Central memory CD4-positive, alpha-beta T cell (primary cell): ENCODE measurements around the gene SNCA.
A peak's percentile ranks its signal among the peaks of the same experiment; 100 is the strongest.

ENCODE experiments used
- DNase-seq: peaks from one replicate; pipeline ENCODE4 v3.0.0; 2022
- total RNA-seq, 3 experiments: gene quantifications; one replicate each; lab custom pipeline; 2026; lab: John Stamatoyannopoulos, UW

The SNCA gene
- total RNA-seq, result 0.11 to 0.19 (median 0.11) reads per million in 3 experiments

DNA sequence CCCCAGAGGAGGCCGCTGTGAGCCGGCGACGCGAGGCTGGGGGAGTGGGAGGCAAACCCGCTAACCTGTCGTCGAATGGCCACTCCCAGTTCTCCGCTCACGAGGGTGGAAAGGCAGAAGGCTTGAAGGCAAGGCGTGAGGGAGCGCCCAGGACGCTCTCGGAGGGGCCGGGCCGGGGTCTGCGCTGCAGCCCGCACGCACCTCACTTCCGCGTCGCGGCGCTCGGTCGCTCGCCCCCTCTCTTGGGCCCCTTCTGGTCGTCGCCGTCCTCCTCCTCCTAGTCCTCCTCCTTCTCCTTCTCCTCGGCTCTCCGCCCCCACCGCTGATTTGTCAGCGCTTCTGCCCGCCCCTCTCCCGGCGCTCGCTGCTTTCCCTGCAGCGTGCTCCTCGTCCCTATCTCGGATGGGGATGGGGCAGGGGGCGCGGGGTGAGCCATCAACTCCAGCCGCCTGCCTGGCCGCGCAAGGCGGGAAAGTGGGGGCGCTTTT is at the start of gene SNCA:
TSS of gene SNCA (minus strand) at position 265 of the 488 bp plus-strand sequence. CDS start 1,494 bp downstream, outside the sequence.
- peak; percentile 4 for DNase-seq

DNA sequence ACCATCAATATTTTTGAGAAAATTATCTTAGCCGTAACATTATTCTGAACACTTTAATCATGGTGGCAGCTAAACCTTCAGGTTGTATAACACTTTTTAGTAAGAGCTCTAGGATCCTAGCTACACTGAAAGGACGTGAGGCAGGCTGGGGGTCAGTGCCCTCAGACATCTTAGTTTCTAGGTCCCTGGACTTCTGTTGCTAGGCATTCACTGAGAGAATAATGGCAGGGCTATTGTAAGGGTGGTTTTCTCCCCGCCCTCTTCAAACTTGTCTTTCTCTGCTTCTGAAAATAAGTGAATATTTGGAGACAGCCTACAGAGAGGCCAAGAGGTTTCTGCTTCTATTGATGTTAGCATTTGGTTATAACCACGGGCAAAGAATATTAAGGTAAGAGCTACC is 42.3 kb upstream of the SNCA start:
- DNase-seq, result no peak

DNA sequence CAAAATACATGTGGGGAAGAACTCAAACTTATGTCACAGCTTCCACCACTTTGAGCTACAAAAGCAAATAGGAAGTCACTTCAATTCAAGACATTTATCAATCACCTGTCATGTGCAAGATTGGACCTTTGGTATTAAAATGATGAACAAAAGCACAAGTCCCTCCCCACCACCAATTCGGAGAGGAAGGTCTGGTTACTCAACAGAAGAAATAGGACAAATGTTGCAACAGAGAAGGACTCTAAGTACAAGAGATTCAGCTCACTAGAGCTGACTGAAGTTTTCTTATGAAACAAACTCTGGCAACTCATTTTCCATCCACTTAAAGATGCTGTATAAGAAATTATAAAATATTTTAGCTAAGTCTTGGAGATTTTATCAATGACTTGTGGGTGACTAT is 41.6 kb upstream of the SNCA start:
- DNase-seq, result no peak

DNA sequence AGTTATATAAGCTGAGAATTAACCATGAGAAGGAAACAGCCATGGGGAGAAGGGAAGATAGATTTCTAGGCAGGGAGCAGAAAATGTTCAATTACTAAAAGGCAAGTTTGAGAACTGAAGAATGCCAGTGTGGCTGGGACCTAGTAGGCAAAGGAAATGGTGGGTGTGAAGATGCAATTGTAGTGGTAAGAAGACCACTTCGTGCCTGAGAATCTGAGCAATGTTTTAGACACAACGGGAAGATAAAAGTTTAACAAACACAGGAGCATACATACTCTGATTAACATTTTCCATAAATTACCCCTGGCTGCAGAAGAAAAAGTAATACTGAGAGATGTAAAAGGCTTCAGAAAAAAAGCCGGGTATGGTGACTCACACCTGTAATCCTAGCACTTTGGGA is 39.6 kb upstream of the SNCA start:
- DNase-seq, result no peak

DNA sequence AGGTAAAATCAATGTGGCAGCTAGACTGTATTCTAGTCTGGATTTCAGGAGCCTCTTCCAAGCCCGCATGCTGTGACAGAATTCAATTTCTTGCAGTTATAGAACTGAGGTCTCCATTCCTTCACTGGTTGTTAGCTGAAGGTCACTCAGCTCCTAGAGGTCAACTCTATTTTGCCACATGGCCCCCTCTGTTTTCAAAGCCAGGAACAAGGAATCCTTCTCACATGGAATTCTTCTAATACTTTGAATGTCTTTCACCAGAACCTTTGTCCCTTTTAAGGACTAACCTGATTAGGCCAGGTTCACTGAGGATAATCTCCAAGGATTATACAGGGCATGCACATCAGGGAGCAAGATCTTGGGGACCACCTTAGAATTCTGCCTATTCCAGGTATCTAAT is 34.2 kb upstream of the SNCA start:
- no peak for DNase-seq

DNA sequence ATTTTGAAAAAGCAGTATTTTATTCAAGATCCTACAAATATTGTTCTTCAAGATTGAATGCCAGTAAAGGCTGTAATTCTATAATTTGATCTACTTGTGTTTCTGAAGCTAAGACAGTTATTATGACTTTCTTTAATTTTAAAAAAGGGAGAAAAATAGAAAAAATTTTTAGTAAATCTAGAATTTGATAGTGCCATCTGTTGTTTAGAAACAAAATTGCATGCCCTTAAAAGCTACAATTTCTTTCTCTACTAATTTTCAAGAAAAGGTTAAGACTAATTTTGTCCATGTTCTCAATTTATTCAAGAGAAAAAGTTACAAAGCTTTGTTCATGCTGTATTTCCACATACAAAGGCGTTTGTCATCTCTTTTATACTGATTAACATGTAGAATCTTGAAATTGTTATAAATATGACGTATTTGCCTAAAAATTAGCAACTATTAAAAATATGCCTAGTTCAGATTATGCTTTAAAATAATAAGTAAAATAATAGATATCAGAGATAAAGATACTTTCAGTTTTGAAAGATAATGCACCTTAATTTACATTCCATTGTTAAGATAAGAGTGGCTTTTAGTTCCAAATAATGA is 32.1 kb upstream of the SNCA start:
- no peak for DNase-seq

DNA sequence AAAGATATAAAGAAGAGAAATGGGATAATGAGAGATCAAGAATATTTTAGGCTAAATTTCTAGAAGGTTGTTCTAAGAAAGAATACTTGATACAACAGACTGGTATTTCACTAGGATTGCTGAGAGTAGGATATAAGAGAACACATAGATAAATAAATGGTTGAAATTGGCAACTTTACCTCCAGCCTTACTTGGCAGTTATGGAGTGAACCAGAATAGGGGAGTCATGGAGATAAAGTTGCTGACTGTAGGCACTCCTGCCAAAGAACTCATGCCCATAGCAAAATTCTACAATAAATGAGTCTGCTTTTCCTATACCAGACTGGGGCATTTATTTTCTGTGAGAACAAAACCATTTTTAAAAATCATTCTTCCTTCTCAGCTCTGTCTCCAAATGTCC is 31.3 kb upstream of the SNCA start:
- no peak for DNase-seq

DNA sequence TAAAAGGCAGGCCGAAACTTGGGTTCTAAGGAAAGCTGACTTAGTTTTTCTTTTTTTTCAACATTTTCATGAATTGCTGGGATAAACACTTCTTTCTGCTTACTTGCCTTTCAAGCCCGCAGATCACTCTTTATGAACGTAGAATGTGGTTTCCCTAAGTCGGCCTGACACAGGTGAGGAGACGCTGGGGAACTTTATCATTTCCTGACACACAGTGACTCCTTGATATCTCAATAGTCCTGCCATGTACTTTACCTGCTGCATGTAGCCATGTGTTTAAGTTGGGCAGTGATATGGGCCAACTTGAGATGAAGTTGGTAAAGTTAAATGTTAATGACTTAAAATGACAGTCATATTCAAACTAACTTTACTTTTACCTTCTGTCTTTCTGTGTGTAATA is 26.6 kb upstream of the SNCA start:
- no peak for DNase-seq

DNA sequence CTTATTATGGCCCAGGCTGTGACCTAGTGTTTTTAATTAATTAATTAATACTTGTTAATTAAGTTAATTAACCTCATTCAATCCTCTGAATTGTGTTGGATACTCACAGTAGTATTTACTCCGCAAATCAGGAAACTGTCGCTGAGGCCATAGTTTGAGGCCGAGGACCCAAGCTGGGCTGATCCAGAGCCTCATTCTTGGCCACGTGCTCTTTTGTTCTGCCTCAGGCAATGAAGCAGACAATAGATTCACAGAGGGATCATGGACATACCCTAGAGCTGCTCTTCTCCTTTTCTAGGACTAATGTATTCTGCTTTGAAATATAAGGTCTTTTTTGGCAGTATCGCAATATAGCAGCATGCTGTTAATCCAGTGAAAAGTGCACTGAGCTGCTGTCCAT is 24.0 kb upstream of the SNCA start:
- DNase-seq, result no peak

DNA sequence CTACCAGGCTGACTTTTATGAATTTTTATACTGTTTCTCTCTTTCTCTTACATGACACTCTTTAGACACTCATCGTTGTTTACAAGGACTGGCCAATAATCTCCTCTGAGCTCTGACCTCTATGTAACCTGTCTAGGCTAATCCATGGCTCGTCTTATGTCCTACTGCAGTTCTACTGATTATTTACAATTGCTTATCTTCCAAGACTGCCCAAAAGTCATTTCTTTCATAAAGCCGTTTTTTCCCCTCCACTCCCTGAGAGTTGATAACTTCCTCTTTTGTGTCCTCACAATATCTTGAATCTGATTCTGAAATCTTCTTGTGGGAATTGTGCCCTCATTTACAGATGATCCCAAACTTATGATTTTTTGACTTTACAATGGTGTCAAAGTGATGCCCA is 18.3 kb upstream of the SNCA start:
- DNase-seq, result no peak

DNA sequence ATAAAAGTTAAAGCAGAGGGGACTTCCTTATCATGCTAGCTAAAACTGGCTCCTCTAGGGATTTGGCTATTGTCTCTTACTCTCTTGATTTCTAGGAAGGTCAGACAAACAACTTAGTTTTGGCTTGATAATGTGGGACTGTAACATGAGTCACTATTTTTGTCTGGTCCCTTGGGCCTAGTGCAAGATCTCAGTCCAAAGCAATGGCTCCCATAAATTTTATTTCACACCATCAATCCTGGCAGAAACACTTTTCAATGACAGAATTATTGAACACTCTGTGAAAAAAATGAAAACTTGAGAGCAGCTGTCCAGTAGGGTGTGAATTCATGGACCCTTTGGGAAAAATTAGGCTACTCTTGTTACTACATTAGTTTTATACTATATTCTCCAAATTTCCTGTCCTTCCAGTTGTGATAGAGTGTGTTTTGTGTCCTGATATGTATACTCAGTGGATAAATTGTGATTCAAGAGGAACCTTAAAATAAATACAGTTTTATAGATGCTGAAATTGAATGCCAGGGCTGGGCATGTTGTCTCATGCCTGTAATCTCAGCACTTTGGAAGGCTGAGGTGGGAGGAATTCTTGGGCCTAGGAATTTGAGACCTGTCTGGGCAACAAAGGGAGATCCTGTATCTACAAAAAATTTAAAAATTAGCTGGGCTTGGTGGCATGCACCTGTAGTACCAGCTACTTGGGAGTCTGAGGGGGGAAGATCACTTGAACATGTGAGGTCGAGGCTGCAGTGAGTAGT is 10.8 kb upstream of the SNCA start:
- DNase-seq, result no peak

DNA sequence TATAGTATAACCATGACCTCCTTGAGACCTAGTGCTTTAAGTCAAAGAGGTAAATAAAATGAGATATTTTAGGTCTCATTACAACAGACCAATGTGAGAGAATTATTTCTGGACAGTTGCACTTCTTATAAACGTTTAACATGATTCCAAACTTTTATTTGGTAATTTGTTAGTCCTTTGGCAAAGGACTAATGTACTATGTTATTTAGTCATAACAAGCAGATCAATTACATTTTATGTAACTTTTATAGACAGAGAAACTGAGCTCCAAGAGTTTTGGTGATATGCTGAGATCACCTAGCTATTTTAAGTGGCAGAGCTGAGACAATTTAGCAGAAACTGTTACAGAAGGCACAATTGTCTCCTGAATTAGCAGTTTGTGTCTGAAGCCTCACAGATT is 2.6 kb upstream of the SNCA start:
- DNase-seq, result no peak

DNA sequence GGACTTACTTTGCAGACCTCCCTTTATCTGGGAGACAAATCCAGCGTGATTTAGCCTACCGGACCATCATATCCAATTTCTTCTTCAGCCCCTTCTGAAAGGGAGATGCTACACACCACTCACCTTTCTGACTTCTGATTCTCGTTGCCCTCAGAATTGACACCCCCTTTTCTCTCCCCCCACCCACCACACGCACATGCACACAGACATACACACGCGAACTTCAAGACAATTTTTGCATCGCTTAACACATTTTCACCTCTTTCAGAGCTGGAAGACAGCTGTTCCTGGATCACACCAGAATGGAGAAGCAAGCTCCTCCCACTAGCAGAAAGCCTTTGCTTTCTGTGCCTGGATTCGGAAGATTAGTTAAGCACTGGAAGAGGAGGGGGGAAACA is 1.0 kb upstream of the SNCA start:
- no peak for DNase-seq

DNA sequence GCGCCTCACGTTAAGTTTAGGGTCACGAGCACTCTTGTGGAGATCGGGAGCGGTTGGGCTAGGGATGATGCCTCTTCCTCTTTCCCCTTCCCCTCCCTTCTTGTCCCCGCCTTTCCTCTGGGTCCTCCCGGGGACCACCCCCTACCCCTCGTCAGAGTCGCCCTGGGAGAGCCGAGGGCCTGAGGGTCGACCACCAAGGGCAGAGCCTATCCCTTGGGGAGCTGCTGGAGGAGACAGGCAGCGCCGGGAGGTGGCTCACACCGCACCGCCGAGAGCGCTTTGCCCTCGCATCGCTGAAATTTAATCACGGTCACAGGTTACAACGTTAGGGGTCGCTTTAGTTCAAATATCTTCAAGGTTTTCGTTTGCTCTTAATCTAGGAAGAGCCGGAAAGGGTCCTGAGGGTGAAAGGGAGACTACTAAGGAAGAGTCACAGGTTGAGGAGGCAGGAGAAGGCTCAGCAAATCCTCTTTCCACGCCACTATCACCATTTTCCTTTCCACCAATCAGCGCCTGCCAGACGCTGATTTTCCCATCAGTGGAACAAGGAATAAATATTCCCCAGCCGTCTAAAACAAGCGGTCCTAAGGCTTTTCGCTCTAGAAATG is 528 bp upstream of the SNCA start:
- no peak for DNase-seq

DNA sequence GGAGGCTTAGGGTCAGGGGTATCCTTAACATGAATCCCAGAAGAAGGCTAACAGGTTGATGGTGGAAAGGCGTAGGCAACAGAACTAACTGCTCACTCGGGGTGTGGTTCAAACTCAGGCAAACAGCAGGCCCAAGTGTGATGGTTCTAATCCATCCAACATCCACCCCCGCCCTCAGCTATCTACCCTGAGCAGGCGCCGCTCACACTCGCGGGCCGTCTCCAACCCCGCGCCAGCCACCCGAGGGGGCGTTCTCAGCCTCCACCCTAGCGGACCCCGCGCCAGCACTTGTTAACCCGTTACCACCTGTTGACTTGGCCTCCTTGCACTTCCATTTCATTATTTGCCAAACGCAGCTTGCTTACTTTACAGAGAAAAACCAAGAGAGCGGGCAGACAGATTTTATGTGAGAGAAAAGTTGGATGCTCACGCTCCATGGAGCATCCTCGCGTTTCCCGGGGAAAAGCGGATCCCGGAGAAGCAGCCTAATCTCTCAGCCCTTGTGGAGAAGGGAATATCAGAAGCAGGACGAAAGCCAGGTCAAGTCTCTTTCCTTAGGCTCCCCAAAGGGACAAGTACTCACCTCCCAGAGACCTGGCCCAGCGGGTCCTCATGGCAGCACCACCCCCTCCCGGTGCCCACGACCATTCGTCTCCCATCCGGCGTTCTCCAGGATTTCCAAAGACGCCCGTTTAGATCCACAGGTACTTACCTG is 773 bp downstream of the SNCA start:
- no peak for DNase-seq

DNA sequence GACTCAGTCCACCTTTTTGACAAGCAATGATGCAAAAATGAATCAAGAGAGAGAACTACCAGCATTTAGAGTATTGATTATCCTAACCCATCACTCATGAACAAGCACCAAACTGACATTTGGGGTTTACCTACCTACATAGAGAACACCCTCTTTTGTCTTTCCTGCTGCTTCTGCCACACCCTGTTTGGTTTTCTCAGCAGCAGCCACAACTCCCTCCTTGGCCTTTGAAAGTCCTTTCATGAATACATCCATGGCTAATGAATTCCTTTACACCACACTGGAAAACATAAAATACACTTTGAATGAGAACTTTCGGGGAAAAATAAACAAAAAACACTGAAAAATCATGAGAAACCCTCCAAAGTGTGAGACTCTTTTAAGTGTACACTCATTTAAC is 1.5 kb downstream of the SNCA start:
- DNase-seq, result no peak

DNA sequence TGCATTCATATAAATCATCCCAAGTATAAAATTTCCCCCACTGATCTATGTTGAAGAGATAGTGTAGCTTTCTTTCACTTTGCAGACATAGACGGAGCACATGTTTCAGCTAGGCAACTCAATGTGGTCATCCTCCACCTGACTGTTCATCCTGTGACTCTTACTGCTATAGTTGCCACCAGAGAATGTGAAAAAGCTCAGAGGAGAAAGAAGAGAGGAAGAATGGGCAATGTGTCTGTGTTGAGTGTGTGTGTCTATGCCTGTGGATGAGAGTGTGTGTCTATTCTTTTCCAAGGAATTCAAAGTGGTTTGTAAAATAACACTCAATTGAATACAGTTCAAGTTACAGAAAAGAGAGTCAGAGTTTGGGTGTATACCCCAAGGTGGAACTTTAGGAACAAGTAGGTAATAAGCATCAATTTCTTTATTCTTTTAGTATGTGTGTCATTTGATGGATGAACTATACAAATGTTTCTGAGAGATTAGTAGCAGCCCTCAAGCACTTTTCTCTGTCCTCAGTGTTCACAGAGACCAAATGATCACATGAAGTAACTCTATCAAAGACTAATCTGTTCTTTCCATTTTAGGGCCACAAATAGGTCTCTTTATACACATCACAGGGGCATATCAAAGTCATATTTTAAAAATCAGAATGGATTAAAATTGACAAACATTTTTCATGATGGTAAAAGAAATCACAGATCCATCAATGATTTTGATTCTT is 2.3 kb downstream of the SNCA start:
- no peak for DNase-seq

DNA sequence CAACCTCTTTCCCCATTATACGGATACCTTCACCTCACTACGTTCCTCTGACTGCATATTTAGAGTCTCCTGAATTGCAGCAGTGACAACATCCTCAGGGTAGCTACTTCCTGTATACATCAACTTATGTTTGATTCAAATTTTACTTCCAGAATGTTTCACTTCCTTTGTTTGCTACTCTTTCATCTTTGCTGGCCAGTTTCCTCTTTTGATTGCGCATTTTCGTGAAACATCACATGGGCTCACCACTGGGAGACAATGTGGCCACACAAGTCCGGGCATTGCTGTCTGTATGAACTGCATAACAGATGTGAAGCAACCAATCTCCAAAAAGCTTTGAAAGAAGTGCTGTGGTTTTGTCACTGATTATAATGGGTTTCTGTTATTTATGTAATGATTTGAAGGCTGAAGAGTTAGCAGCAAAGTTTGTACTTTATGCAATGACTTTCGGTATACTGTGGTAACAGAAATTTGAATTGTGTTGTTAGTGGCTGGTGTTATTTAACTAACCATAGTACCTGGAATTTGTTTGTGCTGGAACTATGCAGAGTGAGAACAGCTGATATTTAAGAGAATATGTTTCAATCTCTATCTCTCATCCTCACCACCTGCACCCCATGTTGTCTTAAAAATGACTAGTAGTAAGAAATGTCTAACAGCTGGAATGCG is 7.4 kb downstream of the SNCA start:
- peak; percentile 62 for DNase-seq

DNA sequence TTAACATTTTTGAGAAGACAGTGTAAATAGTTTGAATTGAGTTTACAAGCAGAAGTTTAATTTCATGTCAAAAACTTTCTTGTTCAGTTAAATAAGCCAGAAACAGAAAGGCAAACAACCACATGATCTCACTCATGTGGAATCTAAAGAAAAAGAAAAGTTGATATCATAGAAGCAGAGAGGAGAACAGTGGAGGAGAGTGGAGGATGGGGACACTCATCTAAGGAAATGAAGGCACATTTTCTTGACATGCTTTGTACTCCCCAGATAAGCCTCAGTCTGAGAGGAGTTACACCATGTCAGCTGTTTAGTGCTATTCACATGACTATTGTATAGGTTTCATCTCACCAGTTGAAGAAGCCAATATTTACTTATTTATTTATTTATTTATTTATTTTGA is 13.5 kb downstream of the SNCA start:
- no peak for DNase-seq

DNA sequence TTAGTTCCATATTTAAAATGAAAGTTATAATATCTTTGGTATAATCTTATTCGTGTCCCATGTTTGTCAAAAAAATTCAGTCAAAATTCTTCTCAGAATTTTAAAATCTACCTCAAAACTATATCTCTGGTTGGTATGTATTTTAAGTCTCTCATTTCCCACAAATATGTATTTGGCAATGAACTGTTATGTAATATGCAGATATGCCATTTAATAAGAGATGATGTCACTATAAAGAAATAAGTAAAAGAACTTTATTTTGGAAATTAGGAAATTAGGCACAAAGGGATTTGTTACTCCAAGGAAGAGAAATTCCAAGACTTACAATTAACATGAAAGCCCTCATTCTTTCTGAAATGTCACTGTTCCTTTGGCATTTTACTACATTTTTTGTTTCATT is 15.3 kb downstream of the SNCA start:
- no peak for DNase-seq

DNA sequence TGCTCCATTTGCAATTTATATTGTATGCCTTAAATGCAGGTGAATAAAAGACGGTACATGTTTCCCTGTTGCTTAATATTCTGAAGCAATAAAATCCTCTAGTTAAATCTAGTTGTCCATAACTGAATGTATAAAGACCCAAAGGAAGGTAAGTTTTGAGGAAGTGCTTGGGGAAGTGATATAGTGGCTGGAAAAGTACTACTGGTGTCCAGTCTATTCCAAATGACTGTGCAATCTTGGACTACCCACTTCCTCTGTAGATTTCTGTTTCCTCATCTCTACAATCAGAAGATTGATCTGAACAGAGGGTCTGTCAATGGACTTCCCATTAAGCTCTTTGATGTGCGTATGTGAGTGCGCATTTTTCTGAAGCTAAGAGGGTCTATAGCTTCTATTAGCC is 17.0 kb downstream of the SNCA start:
- DNase-seq, result no peak

DNA sequence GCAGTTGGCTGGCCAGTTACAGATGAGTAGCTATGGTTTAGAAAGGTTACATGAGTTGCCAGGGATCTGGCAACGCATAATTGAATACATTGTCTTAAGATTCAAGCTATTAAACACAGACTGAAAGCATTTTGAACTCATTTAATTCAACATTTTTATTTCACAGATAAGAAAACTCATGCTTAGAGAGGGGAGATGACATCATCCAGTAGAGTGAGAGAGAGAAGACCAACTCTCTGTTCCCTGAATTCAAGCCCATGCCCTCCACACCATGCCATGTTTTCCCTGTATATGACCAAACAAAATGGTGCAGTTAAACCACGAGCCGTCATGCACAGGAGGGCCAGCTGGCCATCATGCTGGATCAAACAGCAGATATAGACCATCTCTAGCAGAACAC is 22.6 kb downstream of the SNCA start:
- DNase-seq, result no peak
